HG02763 (cell line): Measurements from ENCODE around the gene DLG2.

Experiments
- ATAC-seq: cut with Tn5 transposase; IDR thresholded peaks from one replicate; pipeline ENCODE4 v1.9.1; 2021; ENCODE audit warnings: mild to moderate bottlenecking, moderate library complexity; ENCODE audit not compliant: unreplicated experiment

The DLG2 gene

DNA sequence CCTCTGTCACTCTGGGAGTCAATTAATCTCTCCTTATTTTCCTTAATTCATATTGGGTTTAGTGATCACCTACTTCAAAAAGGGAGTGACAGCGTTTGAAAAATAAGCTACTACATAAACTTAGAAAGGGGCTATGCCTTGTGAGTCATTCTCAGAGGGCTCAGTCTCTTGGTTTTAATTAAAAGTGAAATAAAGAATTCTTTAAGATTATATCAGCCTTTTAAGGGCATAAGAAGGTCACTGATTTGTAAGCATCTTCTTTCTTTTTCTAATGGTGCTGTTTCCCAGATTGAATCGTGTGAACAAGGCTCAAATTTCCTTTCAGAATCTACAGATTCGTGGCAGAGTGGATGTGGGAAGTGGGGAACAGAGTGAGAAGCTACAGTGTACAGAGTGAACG is 1704.8 kb downstream of the DLG2 start:
- no peak for ATAC-seq

DNA sequence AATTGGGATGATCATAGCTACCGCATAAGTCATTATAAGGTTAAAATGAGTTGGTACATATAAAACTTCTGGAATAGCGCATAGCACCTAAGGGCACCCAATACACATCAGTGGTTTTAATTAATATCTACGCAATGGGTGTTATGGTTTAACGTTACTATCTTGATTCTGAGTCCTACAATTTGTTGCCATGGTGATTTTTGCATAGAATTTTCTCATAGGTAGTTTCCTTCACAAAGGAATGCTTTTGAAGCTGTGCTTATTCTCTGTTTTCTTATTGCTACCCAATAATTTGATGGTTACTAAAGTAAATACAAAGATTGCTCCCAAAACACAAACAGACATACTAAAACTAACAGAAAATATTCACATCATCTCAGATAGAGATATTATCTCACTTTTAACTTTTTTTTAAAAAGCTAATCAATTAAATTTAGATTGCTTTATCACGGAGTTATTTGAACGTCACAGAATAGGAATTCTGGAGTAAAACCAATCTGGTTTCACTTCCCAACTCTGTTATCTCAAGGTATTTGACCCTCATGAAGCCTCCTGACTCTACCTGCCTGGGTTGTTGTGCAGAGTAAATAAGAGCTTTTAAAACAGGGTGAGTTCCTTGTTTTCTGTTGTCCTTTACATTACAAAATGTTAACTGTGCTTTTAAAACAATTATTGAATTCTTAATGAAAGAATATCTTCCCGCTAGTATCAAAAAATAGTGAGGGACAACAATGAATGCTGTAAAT is 1705.5 kb downstream of the DLG2 start:
- no peak for ATAC-seq

DNA sequence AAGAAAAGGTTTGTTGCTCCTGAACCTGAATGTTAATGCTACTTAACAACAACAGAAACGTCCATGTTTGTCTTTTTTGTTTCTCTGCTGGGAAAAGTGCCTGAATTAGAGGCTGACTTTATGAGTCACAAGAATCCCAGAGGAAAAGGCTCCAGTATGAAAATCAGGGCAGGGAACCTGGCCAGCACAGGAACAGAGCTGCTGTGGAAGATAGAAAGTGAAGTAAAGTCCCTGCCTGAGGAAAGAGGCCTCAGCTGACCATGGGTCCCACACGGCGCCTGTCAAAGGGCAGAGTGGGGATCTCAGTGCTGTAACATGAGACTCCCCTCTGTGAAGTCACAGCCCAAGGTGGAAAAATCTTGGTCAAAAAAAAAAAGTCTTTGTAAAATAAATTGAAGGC is 1708.7 kb downstream of the DLG2 start:
- no peak for ATAC-seq

DNA sequence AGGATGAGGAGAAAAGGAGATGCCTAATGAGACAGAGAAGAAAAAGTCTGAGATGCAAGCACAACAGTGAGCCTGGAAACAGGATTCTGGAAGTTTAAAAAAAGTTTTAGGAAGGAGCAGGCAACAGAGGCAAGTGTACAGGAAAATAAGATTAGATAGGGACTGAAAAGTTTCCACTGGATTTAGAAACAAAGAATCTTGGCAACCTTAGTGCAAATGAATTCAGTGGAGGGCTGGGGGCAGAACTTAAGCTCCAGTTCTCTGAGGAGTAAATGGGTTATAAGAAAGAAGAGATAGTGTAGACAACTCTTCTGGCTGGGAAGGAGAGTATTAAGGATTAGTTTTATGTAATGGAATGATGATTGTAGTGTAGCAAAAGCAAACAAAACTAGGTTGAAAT is 1712.1 kb downstream of the DLG2 start:
- ATAC-seq: no peak

DNA sequence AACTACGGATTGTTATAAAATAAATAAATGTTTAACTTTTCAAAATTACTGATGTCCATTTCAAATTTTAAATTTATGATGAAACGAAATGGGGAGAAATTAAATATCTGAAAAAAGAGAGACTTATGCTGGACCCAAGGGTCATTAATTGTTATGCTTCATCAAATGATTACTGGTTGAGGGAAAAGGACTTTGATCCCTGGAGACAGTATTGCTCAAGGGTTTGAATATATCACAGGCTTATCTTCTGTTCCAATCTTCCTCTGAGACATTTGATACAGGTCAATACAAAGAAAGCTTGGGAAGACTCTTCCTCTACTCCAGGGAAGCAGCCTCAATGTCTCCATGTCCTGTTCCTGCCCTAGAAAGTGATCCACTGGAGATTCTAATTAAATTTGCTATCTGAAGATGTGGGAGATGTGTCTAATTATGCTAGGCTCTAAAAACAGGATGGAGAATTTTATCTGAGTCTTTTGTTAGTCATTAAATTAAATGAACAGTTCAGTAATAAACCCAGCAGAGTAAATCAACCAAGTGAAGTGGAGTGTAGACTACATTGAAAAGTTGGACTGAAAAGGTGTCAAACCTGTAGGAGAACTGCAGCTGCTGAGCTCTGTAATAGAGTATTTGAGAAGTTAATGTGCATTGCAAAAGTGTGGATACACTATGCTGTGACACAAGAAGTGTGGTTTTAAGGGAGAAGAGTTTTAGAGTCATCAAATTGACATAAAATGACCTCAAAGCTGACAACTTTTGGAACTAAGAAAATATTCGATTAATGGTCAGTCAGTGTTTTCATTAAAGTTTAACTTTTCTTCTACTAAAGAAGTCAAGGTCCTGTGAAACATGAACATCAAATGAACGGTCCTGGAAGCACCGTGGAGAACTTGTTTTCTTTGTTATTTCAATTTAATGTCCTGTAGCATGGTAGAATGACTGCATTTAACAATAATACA is 1717.3 kb downstream of the DLG2 start:
- ATAC-seq: no peak

DNA sequence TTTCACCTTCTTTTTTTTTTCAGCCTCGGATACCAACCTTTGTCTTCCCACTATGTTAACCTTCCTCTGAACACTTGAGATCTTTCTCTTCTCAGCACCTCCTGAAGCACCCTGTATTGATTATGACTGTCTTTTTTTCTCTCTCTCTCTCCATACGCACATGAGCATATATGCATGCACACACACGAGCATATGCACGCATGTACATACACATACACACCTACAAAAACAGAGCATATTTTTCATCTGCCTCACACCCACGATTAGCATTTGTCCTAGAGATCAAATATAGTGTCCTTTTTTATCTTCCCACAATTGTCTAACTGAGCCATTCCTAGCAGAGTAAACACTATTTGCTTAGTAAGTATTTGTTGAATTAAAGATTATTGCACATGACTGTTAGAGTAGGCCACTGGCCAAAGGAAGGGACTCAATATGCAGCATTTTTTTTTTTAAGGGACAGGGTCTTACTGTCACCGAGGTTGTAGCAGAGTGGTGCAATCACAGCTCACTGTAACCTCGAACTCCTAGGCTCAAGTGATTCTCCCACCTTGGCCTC is 1718.8 kb downstream of the DLG2 start:
- ATAC-seq: no peak

DNA sequence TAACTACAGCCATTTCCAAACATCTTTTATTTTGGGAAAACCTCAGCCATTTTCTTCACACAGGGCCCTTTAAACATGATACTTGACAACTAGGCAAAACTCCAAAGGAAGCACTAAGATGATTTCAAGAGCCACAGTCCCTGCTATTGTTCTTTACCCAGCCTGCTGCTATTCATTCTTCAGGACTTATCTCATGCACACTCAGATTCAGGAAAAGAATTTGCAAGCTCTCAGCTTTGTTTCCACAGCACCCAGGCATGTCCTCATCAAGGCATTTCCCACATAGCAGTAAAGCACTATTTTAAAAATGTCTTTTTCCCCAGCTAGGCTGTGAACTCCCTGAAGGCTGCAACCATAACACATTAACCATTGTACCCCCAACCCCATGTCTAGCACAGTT is 1731.6 kb downstream of the DLG2 start:
- ATAC-seq: no peak

DNA sequence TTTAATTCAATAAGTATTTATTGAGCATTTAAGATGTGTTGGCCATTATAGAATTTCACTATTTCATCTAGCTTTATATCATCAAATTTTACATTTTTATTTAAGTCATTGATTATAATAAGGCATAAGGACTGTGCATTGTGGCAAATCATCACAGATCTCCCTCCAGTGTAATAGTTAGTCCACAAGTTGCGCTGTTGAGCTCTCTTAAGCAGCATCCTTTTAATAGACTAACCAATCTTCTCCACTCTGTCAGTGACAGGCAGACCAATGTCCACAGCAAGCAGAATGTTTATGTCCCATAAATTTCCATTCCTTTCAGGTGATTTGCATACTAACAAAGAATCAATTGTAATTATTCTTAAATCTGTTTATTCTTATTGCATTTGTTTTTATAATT is 1745.7 kb downstream of the DLG2 start:
- ATAC-seq: no peak

DNA sequence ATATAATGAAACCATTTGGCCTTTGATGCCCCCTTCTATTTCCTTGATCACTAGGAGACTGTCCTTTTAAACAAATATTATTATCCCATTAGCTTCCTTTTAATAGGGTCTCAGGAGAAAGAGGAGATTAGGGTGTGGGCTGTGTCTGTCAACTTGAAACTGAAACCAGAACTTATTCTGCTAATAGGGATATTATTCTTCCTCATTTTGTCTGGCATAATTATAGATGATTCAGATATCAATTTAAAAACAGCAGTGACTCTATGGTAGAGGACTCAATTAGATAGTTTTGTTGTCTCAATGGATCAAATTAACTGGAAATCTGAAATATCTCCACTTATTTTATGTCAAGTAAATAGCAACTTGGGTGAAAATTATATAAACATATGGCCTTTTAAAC is 1756.1 kb downstream of the DLG2 start:
- ATAC-seq: no peak

DNA sequence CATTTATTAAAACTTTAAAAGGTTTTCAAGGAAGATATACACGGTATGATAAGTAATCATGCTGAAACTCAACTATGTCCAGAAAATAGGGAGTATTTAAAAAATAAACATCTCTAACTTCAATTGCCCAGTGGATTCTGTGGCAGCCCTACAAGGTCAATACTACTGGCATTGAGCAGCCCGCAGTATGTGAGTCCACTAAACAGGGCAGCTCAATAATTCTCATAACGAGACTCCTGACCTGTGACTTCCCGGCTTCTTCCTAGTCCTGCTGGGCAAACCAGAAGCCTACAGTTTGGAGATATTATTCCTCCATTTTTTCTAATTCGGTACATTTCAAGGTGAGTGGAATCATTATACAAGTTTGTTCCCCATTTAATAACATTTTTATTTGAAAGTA is 1760.5 kb downstream of the DLG2 start:
- no peak for ATAC-seq

DNA sequence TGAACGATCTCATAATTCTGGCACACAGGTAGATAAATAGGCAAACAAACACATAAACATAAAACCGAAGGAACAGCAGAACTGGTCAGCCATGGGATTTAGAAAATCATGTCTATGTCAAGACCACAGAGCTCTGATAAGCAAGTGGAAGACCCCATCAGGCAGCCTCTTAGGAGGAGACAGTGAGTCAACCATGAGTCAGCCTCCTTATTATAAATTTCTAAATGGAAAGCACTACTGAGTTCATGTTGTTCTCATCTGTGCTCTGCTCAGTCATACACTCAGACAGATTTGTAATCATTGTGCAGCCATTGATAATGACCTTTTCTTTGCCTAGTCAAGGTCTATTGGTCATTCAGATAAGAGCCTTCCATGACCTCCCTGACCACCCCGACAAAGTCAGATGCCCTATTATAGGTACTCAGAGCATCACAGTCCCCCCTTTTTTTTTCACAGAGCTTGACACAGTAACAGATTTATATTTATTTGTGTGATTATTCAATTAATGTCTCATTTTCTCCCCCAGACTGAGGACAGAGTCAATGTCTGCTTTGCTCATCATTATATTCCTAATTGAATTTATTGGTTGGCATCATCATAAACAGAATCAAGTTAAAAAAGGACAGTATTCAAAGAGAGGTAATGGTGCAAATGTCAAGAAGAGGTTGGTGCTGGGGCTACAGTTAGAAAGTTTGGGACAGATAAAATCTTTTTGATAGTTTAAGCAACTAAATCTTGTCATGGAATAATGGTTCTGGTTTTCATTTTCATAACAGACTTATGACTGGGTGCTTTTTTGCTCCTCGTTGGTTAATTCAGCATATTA is 1761.3 kb downstream of the DLG2 start:
- ATAC-seq: no peak

DNA sequence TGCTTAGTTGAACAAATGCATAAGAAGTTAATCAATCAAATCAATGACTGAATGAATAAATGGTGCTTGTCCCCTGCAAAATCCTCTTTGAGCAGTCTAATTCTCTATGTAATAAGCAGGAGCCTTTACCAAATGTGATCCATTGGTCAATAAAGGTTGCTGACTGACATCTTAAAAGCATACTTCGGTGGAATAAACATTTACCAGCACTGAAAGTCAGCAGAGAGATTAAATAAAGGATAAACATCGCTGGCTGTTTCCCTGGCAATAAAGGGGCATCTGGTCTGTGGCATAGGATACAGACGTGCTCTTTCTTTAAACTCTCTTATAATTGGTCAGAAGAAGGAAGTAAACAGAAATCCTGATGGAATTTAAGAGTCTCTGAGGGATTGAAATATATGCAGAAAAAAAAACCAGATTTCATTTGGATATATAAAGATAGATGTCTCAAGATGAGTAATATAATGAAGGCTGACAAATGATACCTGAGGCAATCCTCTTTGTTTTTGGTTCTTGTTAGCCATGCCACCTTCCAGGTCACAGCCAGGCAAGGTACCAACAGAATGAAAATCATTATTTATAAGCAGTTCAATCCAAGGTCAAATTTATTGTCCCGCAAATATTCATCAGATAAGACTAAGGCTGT is 1762.6 kb downstream of the DLG2 start:
- ATAC-seq: no peak

DNA sequence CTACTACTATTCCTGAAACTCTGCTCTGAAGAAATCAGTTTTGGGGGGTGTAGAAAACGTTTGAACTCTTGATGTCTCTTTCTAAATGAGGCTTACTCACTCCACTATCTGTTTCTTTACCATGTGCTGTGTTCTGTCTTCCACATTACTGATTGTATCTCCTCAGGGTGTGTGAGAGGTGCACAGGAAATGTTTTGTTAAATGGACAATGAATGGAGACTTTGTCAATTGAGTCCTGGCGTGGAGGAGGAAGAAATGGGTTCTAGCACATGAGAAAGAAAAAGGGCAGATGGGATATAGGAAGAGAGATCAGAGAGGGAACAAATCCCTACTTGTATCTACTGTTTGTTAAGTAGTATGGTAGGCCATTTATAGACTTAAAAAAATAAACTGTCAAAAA is 1763.9 kb downstream of the DLG2 start:
- ATAC-seq: no peak

DNA sequence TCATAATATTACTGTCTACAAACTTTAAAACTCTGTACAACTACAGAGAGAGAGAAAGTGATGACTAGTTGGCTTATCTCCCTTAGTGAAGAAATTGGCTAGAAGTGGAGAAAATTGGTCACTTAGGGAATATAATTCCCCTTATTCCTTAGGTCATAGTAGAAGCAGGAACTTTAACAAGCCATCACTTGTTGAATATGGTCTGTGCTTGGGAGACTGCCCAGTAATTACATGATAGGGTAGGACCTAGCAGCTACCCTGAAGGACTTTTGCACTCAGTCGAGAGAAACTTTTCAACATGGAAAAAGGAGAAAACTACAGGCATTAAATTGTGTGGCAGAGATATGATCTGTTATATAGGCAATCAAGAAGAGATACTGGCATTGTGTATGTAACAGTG is 1764.5 kb downstream of the DLG2 start:
- ATAC-seq: no peak

DNA sequence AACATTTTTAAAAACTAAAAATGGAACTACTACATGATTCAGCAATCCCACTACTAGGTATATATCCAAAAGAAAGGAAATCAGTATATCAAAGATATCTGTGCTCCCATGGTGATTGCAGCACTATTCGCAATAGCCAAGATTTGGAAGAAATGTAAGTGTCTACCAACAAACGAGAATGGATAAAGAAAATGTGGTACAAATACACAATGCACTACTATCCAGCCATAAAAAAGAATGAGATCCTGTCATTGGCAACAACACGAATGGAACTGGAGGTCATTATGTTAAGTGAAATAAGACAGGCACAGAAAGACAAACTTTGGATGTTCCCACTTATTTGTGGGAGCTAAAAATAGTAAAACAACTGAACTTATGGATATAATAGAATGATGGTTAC is 1765.1 kb downstream of the DLG2 start:
- ATAC-seq: no peak

DNA sequence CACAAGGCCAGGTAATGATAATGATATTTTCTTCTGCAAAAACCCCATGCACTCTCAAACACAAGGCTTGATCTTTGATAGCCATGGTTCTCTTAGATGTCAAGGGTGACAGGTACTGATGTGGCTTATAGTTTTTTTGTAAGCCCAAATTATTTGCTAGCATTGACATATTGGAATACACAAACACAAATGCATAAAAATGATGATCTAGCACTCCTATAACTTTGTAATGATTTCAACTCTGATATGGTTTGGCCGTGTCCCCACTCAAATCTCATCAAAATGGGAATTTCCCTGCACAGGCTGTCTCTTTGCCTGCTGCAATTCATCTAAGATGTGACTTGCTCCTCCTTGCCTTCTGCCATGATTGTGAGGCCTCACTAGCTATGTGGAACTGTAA is 1768.5 kb downstream of the DLG2 start:
- no peak for ATAC-seq

DNA sequence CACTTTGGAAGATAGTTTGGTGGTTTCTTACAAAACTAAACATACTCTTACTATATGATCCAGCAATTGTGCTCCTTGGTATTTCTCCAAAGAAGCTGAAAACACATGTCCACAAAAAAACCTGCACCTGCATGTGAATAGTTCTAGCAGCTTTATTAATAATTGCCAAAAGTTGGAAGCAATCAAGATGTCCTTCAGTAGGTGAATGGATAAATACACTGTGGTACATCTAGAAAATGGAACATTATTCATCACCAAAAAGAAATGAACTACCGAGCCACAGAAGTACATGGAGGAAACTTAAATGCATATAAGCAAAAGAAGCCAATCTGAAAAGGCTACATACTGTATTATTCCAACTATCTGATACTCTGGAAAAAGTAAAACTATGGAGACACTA is 1771.9 kb downstream of the DLG2 start:
- no peak for ATAC-seq

DNA sequence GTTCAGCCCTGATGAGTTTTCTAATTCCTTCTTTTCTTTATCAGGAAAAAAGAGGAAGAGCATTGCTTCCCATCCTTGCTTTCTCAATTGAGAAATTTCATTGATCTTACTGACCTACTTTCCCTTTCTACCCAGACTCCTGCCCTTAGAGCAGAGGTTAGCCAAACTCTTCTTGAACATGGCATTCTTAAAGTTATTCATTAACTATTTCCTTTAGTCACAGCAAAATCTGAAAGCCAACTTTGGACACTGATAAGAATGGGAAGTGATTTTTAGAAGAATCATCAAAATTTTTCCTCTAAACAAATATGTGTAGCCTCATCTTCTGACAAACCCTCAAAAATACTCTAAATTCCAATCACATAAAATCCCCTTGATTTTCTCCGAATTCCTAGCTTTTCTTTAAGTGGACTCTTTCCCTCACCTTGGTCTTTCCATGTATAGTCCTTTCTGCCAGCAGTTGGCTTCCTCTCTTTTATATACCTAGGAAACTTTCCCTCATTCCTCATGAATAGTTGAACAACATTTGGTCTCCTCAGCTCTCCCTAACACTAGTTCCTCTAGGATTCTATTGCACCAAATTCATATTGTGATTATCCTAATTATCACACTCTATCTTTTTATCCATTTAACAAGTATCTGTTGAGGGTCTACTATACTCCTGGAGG is 1774.2 kb downstream of the DLG2 start:
- ATAC-seq: no peak

DNA sequence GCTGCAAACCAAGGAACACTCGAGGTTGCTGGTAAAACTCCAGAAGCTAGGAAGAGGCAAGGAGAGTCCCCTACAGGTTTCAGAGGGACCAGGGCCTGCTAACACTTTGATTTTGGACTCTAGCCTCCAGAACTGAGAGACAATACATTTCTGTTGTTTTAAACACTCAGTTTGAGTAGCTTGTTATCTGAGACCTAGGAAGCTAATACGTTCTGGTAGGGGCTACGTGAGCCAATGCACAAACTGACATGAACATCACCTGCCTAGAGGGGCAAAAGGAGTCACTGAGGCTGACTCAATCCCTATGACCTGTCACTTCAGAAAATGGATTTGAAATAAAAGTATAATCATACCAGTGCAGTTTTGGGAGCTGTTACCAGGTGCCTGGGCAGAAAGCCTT is 1775.1 kb downstream of the DLG2 start:
- ATAC-seq: no peak

DNA sequence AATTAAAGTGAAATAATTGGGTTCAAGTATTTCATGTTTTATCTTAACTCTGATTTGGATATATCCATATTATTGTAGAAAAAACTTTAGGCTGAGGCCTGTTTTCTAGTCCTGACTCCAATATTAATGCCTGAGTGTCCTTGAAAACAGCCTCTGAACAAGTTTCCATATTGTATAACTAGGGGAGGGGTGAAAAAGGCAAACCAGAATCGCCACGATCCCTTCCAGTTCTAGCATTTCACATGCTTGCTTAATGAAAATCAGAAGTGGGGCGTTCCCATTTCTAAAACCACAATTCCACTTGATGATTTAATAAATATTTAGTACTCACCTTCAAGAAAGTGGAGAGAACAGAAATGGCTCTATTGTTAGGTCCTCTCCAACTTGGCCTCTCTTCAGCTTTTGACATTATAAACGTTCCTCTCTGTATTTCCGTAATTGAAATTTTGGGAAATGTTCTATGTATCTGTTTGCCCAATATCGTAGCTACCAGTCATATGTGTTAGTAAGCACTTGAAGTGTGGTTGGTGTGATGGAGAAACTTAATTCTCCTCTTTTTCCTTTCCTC is 1779.6 kb downstream of the DLG2 start:
- ATAC-seq: no peak
